K562 treated with DMSO at 1 percent for 48 hours (cell line): Measurements from ENCODE around the gene CALHM6. TPM values are rescaled to one million over a fixed set of nuclear protein-coding genes. Genes with fewer than 3 reads are reported as not detected.

Experiments
- total RNA-seq: library from RNA; unstranded; fragments of 300-600 nt; gene quantifications from 2 replicates; pipeline ENCODE4 v1.2.3, GENCODE V29; 2022; ENCODE audit warnings: low replicate concordance; ENCODE audit errors: extremely low read depth

CALHM6 gene
- not detected in 2 replicates for total RNA-seq

DNA sequence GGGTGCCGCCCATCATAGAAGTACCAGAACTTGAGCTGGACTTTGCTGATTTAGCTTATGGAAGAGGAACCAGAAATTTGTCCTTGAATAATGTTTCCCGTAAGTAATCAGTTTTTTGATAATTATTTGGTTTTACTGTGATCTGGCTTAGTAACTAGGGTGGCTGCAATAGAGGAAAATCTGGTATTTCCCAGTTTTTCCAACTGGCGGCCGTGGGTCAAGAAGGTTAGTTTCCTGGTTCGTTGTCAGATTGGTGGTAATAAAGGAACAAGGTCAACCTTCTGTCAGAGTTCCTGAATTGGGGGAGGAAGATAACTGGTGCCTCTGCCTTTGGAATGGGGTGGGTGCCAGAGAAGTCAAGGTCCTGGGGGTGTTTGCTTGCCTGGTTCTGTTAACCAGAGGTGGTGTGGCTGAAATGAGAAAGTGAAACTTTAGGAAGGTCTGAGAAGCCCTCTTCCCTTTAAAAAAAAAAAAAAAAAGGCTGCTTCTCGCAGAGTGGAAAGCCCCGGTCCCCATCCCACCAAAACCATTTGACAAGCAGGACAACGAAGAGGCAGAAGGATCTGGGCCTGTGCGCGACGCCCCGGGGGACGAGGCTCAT lies at the start of gene CALHM6:
Gene CALHM6, plus strand, starts transcription at position 45 of the 601 bp plus-strand sequence. Its CDS starts 555 bp downstream, at position 600.

GRCh38 chr6:116511424-116512110 lies 50.4 kb downstream of the CALHM6 start, which contains the start of gene CALHM5:
TSS of gene CALHM5 (plus strand) at chr6:116511639. CDS start at chr6:116511697, 58 bp downstream.

Other genes with a start within 250 kb of the CALHM6 start
- not detected in 2 replicates for gene TSPYL4, start 207.3 kb upstream of the CALHM6 start, total RNA-seq
- not detected in 2 replicates for gene TSPYL1, start 181.4 kb upstream of the CALHM6 start, total RNA-seq
- gene DSE, start 90.4 kb upstream of the CALHM6 start, total RNA-seq = not detected in 2 replicates
- not detected in 2 replicates for gene CALHM5, start 50.3 kb downstream of the CALHM6 start, total RNA-seq
- gene TRAPPC3L, start 84.3 kb downstream of the CALHM6 start, total RNA-seq = not detected in 2 replicates
- not detected in 2 replicates for gene CALHM4, start 92.4 kb downstream of the CALHM6 start, total RNA-seq
- not detected in 2 replicates for gene RWDD1, start 110.1 kb downstream of the CALHM6 start, total RNA-seq
- gene RSPH4A, start 155.1 kb downstream of the CALHM6 start, total RNA-seq = not detected in 2 replicates
- not detected in 2 replicates for gene ZUP1, start 207.4 kb downstream of the CALHM6 start, total RNA-seq
- gene KPNA5, start 219.8 kb downstream of the CALHM6 start, total RNA-seq = not detected in 2 replicates